H7 (cell line): Measurements from ENCODE around the gene MAPK12. TPM values are rescaled to one million over a fixed set of nuclear protein-coding genes. Genes with fewer than 3 reads are reported as not detected.

Experiments used
- DNase-seq: peaks from one replicate; pipeline ENCODE4 v3.0.0; 2012
- H3K27me3 ChIP-seq: 2 replicates; pipeline ENCODE4 v1.6.0; 2011; ENCODE audit warnings: mild to moderate bottlenecking, low read length; ENCODE audit not compliant: control insufficient read depth, insufficient read depth
- H3K36me3 ChIP-seq: replicated peaks from 2 replicates; pipeline ENCODE4 v1.5.1; 2011; ENCODE audit warnings: low read length; ENCODE audit not compliant: control insufficient read depth, insufficient read depth
- H3K4me3 ChIP-seq: 2 replicates; pipeline ENCODE4 v1.5.1; 2011; ENCODE audit warnings: low read depth, mild to moderate bottlenecking, control low read depth, low read length, moderate library complexity; ENCODE audit not compliant: insufficient read depth
- total RNA-seq: library from RNA; depleted of rRNA; stranded (reverse); fragments of >200 nt; shearing (Covaris generic); gene quantifications from 2 replicates; pipeline ENCODE4 v1.2.3, GENCODE V29; 2014

The MAPK12 gene
- total RNA-seq, 1 experiment from 2014 or later, result 23.8 TPM

DNA sequence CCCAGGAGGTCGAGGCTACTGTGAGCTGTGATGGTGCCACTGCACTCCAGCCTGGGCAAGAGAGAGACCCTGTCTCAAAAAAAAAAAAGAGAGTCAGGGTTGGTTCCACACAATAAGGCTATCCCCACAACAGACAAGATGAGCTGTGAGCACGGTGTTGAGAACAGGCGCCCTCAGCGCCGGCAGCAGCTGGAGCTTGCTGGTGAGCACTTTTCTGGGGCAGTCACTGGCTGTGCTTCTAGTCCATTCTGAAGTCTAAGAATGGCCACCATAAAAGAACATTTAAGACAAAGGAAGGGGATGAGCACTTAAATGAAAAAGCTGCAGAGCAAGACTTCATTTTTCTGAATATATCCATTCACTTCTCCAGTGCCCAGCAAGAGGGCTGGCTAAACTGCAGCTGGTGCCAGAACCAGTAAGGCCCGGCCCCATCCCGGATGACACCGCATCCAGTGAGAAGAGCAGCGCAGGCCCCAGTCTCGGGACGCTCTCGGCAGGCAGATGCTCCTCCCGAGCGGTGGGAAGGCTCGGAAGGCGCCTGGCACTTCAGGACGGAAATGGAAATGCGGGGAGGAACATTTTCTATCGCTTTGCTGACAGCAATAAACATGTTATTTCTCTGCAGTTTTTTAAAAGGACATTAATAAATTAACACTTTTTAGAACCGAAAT lies 28.9 kb downstream of the MAPK12 start:
- H3K27me3 ChIP-seq, result no peaks in the 10 kb centered on the region
- no peak overlapping the region for H3K4me3 ChIP-seq
- no peak for DNase-seq
- no peaks in the 10 kb centered on the region for H3K36me3 ChIP-seq

DNA sequence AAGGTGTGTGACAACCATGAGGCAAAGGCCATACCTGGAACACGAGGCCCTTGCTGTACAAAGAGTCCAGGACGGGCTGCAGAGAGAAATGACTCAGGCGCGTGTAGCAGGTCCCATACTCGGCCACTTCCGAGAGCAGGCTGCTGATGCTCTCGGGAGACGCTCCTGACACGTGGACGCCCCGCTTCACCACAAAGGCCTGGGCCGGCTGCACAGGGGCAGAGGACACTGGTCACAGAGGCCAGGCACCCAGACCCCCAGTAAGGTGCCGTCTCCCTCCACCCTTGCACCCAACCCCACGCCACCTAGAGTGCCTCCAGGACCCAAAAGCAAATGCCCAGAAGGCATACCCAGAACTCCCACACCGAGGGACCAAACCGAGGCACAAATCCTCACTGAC lies 32.1 kb downstream of the MAPK12 start:
- Histone ChIP-seq H3K27me3 (no peaks in the 10 kb centered on the region), H3K4me3 (no peak overlapping the region)

DNA sequence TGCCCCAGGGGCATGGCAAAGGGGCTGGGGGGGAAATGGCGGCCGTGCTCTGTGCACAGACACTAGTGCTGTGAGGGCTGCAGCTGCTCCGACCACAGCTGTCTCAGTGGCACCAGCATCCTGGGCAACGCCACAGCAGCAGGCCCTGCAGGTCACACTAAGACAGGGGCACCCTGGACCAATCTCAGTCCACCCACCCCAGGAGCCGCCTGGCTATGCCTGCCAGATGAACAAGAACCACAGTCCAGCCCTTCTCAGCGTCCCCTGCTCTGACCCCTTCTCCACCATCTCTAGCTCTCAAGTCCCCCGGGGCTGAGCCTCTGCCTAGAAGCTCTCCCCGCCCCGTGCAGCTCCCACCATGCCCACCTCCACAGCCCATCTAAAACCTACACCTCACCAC lies 33.1 kb downstream of the MAPK12 start:
- H3K4me3 ChIP-seq, result no peak overlapping the region
- no peak for DNase-seq
- H3K36me3 ChIP-seq, result peaks cover 1% of the 10 kb centered on the region
- H3K27me3 ChIP-seq, result no peaks in the 10 kb centered on the region

More for the DNA sequence above, 32.1 kb downstream of the MAPK12 start:
- no peak for DNase-seq
- H3K36me3 ChIP-seq, result peaks cover 1% of the 10 kb centered on the region; the same call in 1 of the 2 replicates

DNA sequence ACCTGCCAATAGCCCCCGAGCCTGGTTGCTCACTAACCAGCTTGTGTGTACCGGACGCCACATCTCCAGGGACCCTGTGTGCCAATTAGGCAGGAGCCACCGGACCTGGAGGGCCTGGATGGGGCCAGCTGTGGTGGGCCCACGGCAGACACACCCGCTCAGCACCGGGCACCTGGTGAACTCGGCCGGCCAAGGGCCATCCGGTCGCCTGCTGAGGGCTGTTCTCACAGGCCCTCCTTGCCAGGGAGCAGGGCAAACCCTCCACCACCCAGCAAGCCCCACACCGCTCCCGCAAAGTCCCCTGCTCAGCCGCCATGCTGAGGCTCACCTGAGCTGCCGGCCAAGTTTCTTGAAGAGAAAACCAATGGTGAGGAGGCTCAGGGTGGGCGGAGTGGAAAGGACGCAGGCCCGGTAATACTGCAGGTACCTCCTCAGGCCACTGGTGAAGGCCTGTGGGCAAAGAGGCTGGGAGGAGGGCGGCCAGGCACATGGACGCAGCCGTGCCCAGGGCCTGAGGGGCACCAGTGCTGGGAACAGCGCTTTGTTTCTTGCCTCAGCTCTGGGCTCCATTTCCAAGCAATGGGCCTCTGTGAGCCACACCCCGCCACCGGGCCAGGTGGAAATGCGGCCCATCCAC lies 33.8 kb downstream of the MAPK12 start:
- Histone ChIP-seq H3K27me3 (no peaks in the 10 kb centered on the region), H3K36me3 (peaks cover 1% of the 10 kb centered on the region), H3K4me3 (no peak overlapping the region)
- DNase-seq, result no peak

DNA sequence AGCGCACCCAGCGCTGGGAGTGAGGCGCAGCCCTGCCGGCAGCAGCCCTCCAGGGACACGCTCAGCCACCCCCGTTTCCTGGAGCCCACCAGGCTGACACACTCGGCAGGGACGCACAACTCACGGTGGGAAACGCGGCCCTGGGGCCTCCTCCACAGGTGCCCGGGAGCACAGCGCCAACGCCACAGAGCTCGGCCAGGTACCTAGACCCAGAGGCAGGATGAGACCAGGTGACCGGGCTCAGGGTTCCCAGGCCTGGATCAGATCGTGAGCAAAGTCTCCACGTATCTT lies 34.7 kb downstream of the MAPK12 start:
- H3K4me3 ChIP-seq, result no peak overlapping the region
- no peak for DNase-seq
- no peaks in the 10 kb centered on the region for H3K27me3 ChIP-seq
- H3K36me3 ChIP-seq, result peaks cover 1% of the 10 kb centered on the region

DNA sequence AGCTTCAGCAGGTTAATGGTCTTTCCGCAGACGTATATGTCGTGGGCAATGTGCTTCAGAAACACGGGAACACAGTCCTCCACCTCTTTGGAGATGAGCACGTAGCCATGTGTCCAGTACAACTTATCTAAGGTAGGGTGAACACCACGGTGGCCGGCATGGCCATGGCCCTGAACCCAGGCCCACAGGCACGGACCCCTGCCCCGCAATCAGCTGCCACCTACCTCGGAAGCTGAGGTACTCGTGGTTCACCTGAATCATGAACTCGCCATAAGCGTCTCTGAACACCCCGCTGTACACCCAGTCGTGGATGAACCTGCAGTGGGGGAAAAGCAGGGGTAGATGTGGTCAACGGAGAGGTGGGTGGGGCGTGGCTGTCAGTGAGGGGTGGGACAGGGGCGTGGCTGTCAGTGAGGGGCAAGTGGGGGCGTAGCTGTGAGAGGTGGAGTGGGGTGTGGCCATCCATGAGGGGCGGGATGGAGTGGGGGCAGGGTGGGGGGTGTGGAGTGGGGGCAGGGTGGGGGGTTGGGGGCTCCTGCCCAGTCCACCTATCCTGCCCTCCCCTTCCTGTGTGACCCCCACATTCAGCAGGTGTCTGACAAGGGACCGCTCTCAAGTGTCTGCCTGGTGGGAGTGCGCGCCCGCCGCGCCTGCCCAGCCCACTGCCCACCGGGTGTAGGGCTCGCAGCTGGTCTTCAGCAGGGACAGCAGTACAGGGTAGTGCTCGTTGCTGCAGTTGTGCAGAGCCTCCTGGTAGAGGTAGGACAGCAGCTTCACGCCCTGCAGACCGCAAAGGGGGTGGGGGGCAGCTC lies 35.2 kb downstream of the MAPK12 start:
- Histone ChIP-seq H3K36me3 (peaks cover 1% of the 10 kb centered on the region), H3K27me3 (no peaks in the 10 kb centered on the region), H3K4me3 (no peak overlapping the region)
- DNase-seq, result no peak

DNA sequence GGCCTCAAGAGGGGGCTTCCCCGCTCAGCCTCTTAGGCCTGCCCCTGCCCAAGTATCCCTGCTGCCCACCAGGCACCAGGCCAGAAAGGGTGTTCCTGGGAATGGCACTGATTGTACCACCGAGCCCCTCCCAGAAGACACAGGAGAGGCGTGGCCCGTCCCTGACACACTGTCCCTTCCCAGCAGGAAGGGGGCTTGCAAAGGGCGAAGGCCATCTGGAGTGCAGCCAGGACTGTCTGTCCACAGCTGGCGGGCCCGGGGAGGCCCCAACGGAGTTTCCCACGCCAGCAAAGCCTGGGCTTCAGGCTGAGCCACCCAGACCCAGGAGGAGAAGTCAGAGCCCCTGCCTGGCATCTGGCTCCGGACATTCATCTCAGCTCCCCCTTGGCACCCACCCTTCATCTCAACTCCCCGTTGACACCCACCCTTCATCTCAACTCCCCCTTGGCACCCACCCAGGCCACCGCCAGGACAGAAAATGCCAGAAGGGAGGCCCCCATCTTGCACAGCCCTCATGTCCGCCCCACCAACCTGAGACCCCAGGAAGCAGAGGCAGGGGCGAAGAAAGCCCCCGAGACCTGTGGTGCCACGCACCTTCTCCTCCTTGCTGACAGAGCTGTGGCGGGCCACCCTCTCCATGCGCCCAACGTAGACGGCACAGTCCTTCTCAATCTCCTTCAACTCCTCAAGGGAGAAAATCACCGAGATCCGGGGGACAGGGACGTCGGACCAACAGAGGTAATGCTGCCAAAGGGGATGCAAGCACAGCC lies 36.1 kb downstream of the MAPK12 start:
- H3K4me3 ChIP-seq, result no peak overlapping the region
- DNase-seq, result no peak

DNA sequence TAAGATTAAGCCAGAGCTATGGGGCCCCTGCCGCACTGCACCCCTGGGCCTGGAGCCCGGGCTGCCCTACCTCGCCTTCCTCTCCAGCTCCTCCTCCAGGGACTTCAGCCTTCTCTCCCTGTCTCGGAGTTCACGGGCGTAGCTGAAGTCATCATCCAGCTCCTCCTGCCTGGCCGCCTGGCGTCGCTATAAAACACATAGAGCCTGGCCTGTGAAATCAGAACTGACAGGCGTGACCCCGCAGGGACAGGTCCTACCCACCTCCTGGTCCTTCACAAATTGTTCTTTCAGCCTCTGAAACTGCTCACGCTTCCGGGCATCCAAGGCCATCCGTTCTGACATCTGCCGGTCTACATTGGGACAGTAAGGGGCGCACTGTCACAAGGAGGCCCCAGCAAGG lies 37.4 kb downstream of the MAPK12 start:
- no peak for DNase-seq
- H3K27me3 ChIP-seq, result no peaks in the 10 kb centered on the region
- H3K4me3 ChIP-seq, result no peak overlapping the region
- H3K36me3 ChIP-seq, result peaks cover 1% of the 10 kb centered on the region

More for the DNA sequence above, 36.1 kb downstream of the MAPK12 start:
- no peaks in the 10 kb centered on the region for H3K27me3 ChIP-seq
- peaks cover 1% of the 10 kb centered on the region for H3K36me3 ChIP-seq

DNA sequence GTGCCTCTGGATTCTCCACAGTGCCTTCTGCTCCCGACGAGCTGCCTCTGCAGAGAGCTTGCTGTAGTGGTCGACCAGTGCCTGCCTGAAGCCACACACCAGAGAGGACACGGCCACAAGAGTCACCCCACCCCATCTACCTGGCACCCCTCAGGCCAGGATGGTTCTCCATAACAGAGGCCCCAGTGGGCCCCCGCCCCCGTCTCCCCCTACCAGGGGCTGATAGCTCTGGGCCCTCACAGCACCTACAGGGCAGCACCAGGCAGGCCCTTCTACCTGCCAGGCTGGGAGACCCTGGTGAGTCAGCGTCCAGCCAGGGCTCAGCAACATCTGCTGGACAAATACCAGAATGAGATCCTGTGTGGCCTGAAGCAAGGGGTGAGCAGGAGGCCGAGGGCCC lies 39.0 kb downstream of the MAPK12 start:
- Histone ChIP-seq H3K36me3 (peaks cover 7% of the 10 kb centered on the region), H3K4me3 (no peak overlapping the region), H3K27me3 (no peaks in the 10 kb centered on the region)
- DNase-seq, result no peak

DNA sequence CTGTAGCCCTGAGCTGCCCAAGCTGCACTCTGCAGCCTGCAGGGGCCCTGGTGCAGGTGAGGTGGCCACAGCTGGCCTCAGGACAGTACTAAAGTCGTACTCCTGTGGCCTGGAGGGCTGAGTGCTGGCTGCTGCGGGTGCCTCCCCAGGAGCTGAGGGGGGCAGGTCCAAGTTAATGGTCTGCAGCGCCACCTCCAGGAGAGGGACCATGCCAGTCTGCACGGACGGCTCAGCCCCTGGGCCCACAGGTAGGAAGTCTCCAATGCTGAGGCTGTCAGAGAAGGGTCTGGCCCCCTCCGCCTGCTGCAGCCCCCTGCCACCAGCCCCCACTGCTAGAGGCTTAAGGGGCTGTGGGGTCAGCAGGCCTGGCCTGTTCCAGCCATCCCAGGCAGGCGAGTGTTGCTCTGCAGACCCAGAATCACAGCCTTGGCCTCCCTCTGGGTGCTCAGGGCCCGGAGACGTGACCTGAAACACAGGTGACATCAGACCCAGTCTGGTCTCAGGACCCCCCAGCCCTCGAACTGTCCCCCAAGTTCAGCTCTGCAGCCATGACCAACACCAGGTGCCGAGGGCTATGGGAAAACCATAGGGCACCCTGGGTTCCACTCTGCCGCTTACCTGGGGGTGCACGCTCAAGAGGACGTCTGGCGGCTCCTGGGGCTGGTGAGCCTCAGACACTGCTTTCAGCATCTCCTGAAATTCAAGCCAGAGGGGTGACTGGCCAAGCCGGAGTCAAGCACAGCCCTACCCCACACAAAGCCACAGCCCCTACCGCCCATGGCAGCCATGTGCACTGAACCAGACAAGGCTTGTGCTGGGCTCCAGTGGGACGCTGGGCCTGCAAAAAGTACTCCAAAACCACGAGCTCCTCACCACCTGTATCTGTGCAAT lies 39.8 kb downstream of the MAPK12 start:
- Histone ChIP-seq H3K4me3 (no peak overlapping the region), H3K36me3 (peaks cover 7% of the 10 kb centered on the region), H3K27me3 (no peaks in the 10 kb centered on the region)
- DNase-seq, result peak; percentile 82

DNA sequence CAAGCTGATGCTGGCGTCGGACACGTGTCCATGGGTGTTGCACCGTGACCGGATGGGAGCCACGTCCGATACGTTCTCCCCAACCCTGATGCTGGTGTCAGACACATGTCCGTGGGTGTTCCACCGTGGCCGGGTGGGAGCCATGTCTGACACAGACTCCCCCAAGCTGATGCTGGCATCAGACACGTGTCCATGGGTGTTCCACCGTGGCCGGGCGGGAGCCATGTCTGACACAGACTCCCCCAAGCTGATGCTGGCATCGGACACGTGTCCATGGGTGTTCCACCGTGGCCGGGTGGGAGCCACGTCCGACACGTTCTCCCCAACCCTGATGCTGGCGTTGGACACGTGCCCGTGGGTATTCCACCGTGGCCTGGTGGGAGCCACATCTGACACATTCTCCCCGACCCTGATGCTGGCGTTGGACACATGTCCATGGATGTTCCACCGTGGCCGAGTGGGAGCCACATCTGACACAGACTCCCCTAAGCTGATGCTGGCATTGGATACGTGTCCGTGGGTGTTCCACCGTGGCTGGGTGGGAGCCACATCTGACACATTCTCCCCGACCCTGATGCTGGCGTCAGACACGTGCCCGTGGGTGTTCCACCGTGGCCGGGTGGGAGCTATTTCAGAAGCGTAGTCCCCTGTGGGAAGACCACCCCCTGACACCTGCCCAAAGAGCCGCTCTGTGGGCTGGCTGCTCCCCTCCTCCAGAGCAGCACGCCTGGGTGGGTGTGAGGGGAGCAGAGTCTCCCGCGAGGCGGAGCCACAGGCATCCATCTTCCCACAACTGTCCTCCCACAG lies 40.7 kb downstream of the MAPK12 start:
- Histone ChIP-seq H3K36me3 (peaks cover 14% of the 10 kb centered on the region), H3K27me3 (no peaks in the 10 kb centered on the region), H3K4me3 (no peak overlapping the region)
- DNase-seq, result peak; percentile 56

DNA sequence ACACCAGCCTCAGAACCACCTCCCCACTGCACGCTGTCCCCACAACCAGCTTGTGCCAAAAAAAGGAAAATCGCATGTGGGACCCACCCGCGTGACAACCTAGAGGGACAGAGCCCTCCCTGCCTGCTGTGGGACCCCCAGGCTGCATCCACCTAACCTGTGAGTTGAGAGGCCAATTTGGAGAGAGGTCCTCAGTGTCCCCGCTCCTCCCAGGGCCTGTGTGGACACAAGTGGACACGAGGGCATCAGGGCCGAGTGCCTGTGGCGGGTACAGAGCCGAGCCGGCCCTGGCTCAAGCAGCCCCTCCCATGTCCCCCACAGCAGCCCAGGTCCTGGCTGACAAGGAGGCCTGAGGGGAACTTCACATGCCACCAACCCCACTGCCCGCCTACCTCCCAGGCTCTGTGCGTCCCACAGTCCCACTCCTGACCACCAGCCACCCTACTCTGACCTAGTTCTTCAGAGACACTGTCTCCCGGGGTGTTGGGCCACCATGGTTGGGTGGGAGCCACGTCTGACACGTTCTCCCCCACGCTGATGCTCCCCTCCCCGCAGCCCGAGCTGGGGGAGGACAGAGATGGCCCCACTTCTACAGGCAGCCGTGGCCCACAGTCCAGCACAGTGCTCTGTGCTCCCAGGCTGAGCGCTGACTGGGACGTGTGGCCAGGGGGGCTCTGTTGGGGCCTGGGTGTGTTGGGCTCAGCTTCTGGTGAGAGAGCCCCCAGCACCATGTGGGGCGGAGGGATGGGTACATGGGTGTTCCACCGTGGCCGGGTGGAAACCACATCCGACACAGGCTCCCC lies 41.5 kb downstream of the MAPK12 start:
- no peaks in the 10 kb centered on the region for H3K27me3 ChIP-seq
- DNase-seq, result peak; percentile 59
- H3K36me3 ChIP-seq, result peaks cover 13% of the 10 kb centered on the region
- H3K4me3 ChIP-seq, result no peak overlapping the region
